Astrocyte (in vitro differentiated cells and primary cell): ENCODE data around the gene SLC43A3. TPM values are rescaled to one million over a fixed set of nuclear protein-coding genes. Genes with fewer than 3 reads are reported as not detected.
A peak's percentile ranks its signal among the peaks of the same experiment; 100 is the strongest.

Source experiments
- DNase-seq: peaks from one replicate; pipeline ENCODE4 v3.0.0-alpha.2; 2010; ENCODE audit warnings: low read depth
- FAIRE-seq: peaks from 2 replicates; lab custom pipeline; 2011; peaks lifted over from hg19 to GRCh38; lab: Jason Lieb, UNC
- H2AFZ ChIP-seq: 2 replicates; pipeline ENCODE4 v1.6.0; 2012; ENCODE audit warnings: low read depth, low read length, inconsistent platforms
- H3K27ac ChIP-seq: 2 replicates; pipeline ENCODE4 v1.5.1; 2011; ENCODE audit warnings: low read depth, low read length, inconsistent platforms
- H3K27me3 ChIP-seq: 2 replicates; pipeline ENCODE4 v1.6.0; 2011; ENCODE audit warnings: low read length, inconsistent platforms; ENCODE audit not compliant: insufficient read depth
- H3K36me3 ChIP-seq: 2 replicates; pipeline ENCODE4 v1.5.1; 2011; ENCODE audit warnings: low read length, inconsistent platforms; ENCODE audit not compliant: insufficient read depth
- H3K4me1 ChIP-seq: 2 replicates; pipeline ENCODE4 v1.5.1; 2011; ENCODE audit warnings: low read length, inconsistent platforms; ENCODE audit not compliant: insufficient read depth
- H3K4me2 ChIP-seq: 2 replicates; pipeline ENCODE4 v1.6.0; 2012; ENCODE audit warnings: low read length, inconsistent platforms
- H3K4me3 ChIP-seq: 2 replicates; pipeline ENCODE4 v1.5.1; 2011; ENCODE audit warnings: low read depth, mild to moderate bottlenecking, low read length, inconsistent platforms; ENCODE audit not compliant: insufficient read depth
- H3K79me2 ChIP-seq: 2 replicates; pipeline ENCODE4 v1.6.0; 2012; ENCODE audit warnings: mild to moderate bottlenecking, low read length, inconsistent platforms; ENCODE audit not compliant: insufficient read depth
- H3K9ac ChIP-seq: 2 replicates; pipeline ENCODE4 v1.6.0; 2012; ENCODE audit warnings: mild to moderate bottlenecking, low read length, inconsistent platforms
- H3K9me3 ChIP-seq: 2 replicates; pipeline ENCODE4 v1.5.1; 2012; ENCODE audit warnings: low read depth, mild to moderate bottlenecking, low read length, inconsistent platforms; ENCODE audit not compliant: insufficient read depth
- H4K20me1 ChIP-seq: 2 replicates; pipeline ENCODE4 v1.6.0; 2012; ENCODE audit warnings: low read length, inconsistent platforms; ENCODE audit not compliant: insufficient read depth
- H3K27ac Mint-ChIP-seq: one replicate; pipeline ENCODE4 v1.8.0; 2021; ENCODE audit warnings: mild to moderate bottlenecking, mixed read lengths; ENCODE audit not compliant: unreplicated experiment
- H3K27me3 Mint-ChIP-seq: one replicate; pipeline ENCODE4 v1.8.0; 2021; ENCODE audit warnings: low read depth, mixed read lengths; ENCODE audit not compliant: unreplicated experiment
- H3K36me3 Mint-ChIP-seq: one replicate; pipeline ENCODE4 v1.8.0; 2021; ENCODE audit warnings: low read depth, mixed read lengths; ENCODE audit not compliant: unreplicated experiment
- H3K4me1 Mint-ChIP-seq: one replicate; pipeline ENCODE4 v1.8.0; 2021; ENCODE audit warnings: low read depth, mixed read lengths; ENCODE audit not compliant: unreplicated experiment
- H3K4me3 Mint-ChIP-seq: one replicate; pipeline ENCODE4 v1.8.0; 2021; ENCODE audit warnings: mild to moderate bottlenecking, moderate library complexity, mixed read lengths; ENCODE audit not compliant: unreplicated experiment
- H3K9me3 Mint-ChIP-seq: one replicate; pipeline ENCODE4 v1.8.0; 2021; ENCODE audit warnings: mild to moderate bottlenecking, mixed read lengths; ENCODE audit not compliant: unreplicated experiment
- EZH2 ChIP-seq: IDR thresholded peaks from 2 replicates; pipeline ENCODE4 v1.6.1; 2012; ENCODE audit warnings: mild to moderate bottlenecking, low read length, inconsistent platforms; ENCODE audit not compliant: insufficient read depth
- total RNA-seq: library from RNA; stranded (reverse); gene quantifications from 2 replicates; pipeline ENCODE4 v1.2.1, GENCODE V29; 2021
- TF ChIP-seq, protein P1 (sequence below): IDR thresholded peaks from 2 replicates; pipeline ENCODE4 v1.5.1; 2011; ENCODE audit warnings: low read depth, mild to moderate bottlenecking, inconsistent platforms, low read length, moderate library complexity; ENCODE audit not compliant: insufficient read depth

The SLC43A3 gene
- total RNA-seq, 1 donor from 2014 or later: 16.4 TPM

DNA sequence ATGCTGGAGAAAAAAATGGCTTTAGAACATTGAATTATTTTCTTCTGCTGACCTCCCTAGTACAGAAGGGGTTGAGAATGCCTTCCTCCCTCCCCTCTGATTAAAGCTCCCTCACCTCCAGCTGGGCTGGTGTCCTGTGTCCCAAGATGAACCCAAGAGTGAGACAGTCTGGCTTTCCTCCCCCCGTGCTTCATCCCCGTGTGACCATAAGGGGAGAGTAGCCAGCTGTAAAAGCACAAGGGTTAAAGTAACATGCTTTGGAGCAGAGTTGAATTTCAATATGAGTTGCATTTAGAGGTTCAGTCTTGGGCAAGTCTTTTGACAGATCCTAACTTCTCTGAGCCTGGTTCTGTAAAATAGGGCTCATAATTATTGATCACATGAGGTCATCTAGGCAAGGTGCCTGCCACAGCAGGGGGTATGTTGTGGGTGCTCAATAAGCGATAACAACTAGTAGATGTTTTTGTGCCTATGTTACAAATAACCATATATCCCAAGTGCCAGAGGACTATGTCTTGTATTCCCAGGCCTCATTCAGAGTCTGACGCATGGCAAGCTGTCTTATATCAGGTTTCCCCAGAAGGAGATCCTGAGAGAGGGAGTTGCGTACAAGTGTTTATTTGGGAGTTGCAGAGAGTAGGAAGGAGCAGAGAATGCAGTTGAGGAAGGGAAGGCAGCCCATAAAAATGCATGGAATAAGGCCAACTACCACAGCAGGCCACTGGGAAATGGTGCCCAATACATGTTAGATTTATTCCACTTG is 40.6 kb downstream of the SLC43A3 start:
- TF ChIP-seq EZH2: no peak
- TF ChIP-seq, protein P1, sequence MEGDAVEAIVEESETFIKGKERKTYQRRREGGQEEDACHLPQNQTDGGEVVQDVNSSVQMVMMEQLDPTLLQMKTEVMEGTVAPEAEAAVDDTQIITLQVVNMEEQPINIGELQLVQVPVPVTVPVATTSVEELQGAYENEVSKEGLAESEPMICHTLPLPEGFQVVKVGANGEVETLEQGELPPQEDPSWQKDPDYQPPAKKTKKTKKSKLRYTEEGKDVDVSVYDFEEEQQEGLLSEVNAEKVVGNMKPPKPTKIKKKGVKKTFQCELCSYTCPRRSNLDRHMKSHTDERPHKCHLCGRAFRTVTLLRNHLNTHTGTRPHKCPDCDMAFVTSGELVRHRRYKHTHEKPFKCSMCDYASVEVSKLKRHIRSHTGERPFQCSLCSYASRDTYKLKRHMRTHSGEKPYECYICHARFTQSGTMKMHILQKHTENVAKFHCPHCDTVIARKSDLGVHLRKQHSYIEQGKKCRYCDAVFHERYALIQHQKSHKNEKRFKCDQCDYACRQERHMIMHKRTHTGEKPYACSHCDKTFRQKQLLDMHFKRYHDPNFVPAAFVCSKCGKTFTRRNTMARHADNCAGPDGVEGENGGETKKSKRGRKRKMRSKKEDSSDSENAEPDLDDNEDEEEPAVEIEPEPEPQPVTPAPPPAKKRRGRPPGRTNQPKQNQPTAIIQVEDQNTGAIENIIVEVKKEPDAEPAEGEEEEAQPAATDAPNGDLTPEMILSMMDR: no peak
- H2AFZ ChIP-seq: no peak overlapping the region
- no peak overlapping the region for H3K27ac ChIP-seq
- no peaks in the 10 kb centered on the region for H3K4me1 Mint-ChIP-seq
- no peaks in the 10 kb centered on the region for H3K36me3 Mint-ChIP-seq
- FAIRE-seq: no peak
- H3K79me2 ChIP-seq: no peaks in the 10 kb centered on the region
- H3K27me3 ChIP-seq: peaks cover 10% of the 10 kb centered on the region
- no peaks in the 10 kb centered on the region for H3K36me3 ChIP-seq
- H3K27ac Mint-ChIP-seq: no peak overlapping the region
- H3K9ac ChIP-seq: no peak overlapping the region
- no peak overlapping the region for H3K4me3 Mint-ChIP-seq
- H3K4me3 ChIP-seq: no peak overlapping the region
- no peaks in the 10 kb centered on the region for H3K9me3 ChIP-seq
- DNase-seq: no peak
- peaks cover 1% of the 10 kb centered on the region for H3K9me3 Mint-ChIP-seq
- no peaks in the 10 kb centered on the region for H3K4me1 ChIP-seq
- H4K20me1 ChIP-seq: no peaks in the 10 kb centered on the region
- H3K27me3 Mint-ChIP-seq: peaks cover 65% of the 10 kb centered on the region
- no peak overlapping the region for H3K4me2 ChIP-seq

DNA sequence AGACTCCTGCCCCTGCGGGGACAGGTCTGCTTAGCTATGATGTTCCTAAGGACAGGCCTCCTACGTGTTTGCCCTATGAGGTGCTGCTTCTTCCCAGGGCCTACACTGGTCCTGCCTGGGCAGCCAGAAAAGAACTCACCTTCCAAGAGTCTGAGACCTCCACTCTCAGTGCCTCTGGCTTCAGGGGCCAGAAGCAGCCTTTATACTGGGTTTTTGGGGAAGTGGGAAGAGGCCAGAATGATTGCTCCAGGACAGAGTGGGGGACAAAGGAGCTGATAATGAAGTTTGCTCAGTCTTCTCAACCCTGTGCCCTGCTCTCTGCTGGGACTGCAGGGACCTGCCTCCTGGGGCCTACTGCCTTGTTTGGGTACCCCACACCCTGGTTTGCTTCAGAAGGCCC is 45.9 kb downstream of the SLC43A3 start, which contains the start of gene PRG3:
TSS of gene PRG3 (minus strand) at position 176 of the 400 bp plus-strand sequence. CDS start 442 bp downstream, outside the sequence.
- Histone ChIP-seq H3K4me1 (no peaks in the 10 kb centered on the region), H3K9me3 (no peaks in the 10 kb centered on the region), H4K20me1 (no peaks in the 10 kb centered on the region), H3K4me3 (no peak within 1 kb of the TSS), H3K4me2 (no peak within 1 kb of the TSS), H3K36me3 (no peaks in the 10 kb centered on the region), H3K27me3 (no peaks in the 10 kb centered on the region), H3K9ac (no peak within 1 kb of the TSS), H3K27ac (no peak within 1 kb of the TSS), H2AFZ (no peak within 1 kb of the TSS), H3K79me2 (no peaks in the 10 kb centered on the region)
- no peaks in the 10 kb centered on the region for H3K4me1 Mint-ChIP-seq
- no peak for DNase-seq
- FAIRE-seq: no peak
- H3K9me3 Mint-ChIP-seq: no peaks in the 10 kb centered on the region
- TF ChIP-seq, protein P1: no peak
- no peak for TF ChIP-seq EZH2
- H3K27ac Mint-ChIP-seq: no peak within 1 kb of the TSS
- H3K27me3 Mint-ChIP-seq: peaks cover 62% of the 10 kb centered on the region
- H3K36me3 Mint-ChIP-seq: no peaks in the 10 kb centered on the region
- H3K4me3 Mint-ChIP-seq: no peak within 1 kb of the TSS

DNA sequence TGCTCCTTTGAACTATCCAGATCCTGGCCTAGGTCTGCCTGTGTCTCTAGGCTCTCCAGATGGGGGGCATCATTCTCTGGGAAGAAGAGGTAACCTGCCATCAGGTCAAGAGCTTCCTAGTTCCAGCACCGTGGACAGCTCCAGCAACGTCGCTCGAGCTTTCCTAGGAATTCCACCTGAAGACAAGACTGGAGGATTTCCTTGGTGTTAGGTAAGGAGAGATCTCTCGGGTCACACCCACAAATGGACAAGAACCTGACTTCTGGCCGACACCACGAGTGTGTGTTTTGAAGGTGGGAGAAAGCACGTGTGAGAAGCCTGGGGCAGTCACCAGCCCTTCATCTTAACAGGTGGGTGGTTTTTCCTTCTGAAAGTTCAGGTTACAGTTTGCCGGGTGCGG is 47.2 kb downstream of the SLC43A3 start:
- Histone ChIP-seq H3K9ac (no peak overlapping the region), H3K79me2 (no peaks in the 10 kb centered on the region), H3K4me1 (no peaks in the 10 kb centered on the region), H3K4me3 (no peak overlapping the region), H3K9me3 (no peaks in the 10 kb centered on the region), H3K36me3 (no peaks in the 10 kb centered on the region), H3K4me2 (no peak overlapping the region), H3K27me3 (no peaks in the 10 kb centered on the region), H3K27ac (no peak overlapping the region), H2AFZ (no peak overlapping the region), H4K20me1 (no peaks in the 10 kb centered on the region)
- peaks cover 52% of the 10 kb centered on the region for H3K27me3 Mint-ChIP-seq
- H3K4me3 Mint-ChIP-seq: no peak overlapping the region
- no peak for FAIRE-seq
- no peaks in the 10 kb centered on the region for H3K9me3 Mint-ChIP-seq
- no peaks in the 10 kb centered on the region for H3K36me3 Mint-ChIP-seq
- TF ChIP-seq, protein P1: no peak
- DNase-seq: peak; percentile 14
- no peaks in the 10 kb centered on the region for H3K4me1 Mint-ChIP-seq
- peak overlapping the region; percentile 1 for H3K27ac Mint-ChIP-seq
